Measurements from ENCODE around the gene ACAA1. TPM values are rescaled to one million over a fixed set of nuclear protein-coding genes. Genes with fewer than 3 reads are reported as not detected.

The ACAA1 gene
- total and polyA plus RNA-seq, 12 donors: 76.4 to 136 (median 117) TPM

- Histone ChIP-seq H3K36me3 (peaks cover 0 to 75% (median 50%) of the 10 kb centered on the region in 9 donors), H3K4me3 (no peak overlapping the region), H3K27ac (no peak overlapping the region), H3K4me1 (peaks cover 0 to 13% (median 4%) of the 10 kb centered on the region in 9 donors), H3K27me3 (no peaks in the 10 kb centered on the region), H3K9me3 (no peaks in the 10 kb centered on the region)
- DNase-seq (no peak), ATAC-seq (no peak)
- intact Hi-C loops (cut with DNase I): loop anchor here in 2 of 10 donors (5.0 to 10.0 kb wide), 2 partner anchors 353 to 355 kb away; no protein-coding TSS in a partner anchor
- TF ChIP-seq CTCF (IDR thresholded peaks at IDR 0.05): no peak
- 92% methylated on average over 13 of the region's 13 CpGs for WGBS, 2 donors
Measured at GRCh38 chr3:38121832-38122461, 15.0 kb downstream of the ACAA1 start.

DNA sequence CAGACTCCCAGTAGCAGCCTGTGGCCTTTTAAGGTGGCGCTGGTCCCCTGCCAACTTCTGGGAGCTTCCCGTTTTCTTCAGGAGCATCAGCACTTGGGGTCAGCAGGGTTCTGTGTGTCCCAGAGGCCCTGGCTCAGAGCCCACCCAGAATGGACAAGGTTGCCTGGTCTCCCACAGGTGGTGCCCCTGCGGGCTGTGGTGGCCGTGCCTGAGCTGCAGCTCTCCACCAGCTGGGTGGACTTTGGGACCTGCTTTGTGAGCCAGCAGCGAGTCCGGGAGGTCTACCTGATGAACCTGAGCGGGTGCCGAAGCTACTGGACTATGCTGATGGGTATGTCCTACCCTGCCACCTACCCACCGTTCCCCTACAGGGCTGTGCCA, 15.5 kb downstream of the ACAA1 start:
- intact Hi-C loops (cut with DNase I): loop anchor here in 2 of 10 donors (5.0 to 10.0 kb wide), 2 partner anchors 353 to 356 kb away; no protein-coding TSS in a partner anchor
- 84 to 86% methylated on average over 9 of the region's 9 CpGs for WGBS, 2 donors

DNA sequence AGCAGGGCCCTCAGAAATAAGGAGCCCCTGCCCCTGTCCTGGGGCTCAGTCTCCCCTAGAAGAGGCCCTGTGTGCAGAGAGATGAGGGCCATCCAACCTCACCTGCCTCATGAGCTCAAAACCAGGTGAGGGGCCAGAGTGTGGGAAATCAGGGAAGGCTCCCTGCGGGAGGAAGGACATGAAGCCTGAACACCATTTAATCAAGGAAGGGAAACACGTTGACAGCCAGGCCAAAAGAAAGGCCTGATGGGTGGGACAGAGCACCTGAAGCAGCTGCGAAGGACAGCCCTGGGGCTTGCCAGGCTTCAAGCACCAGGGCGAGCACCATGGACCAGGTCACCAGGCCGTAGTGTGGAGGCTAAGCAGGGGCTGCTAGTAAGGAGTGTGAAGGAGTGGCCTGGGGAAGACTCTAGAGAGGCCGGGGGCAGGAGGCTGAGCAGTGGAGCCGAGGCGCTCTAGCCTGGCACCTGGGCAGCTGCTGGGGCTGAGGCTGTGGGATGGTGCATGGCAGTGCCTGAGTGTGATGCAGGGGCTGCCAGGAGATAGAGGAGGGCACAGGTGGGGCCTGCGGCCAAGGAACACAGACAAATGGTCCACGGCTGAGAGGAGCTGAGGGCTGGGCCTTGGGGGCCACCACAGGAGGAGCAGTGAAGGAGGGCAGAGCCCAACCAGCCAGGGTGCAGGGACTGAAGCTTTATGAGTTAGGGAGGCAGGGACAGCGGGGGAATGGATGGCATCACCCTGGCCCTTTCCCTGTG, 16.1 kb downstream of the ACAA1 start:
- Histone ChIP-seq H3K4me1 (peaks cover 0 to 14% (median 4%) of the 10 kb centered on the region in 9 donors), H3K4me3 (no peak overlapping the region), H3K27me3 (no peaks in the 10 kb centered on the region), H3K36me3 (peaks cover 0 to 64% (median 39%) of the 10 kb centered on the region in 9 donors), H3K27ac (no peak overlapping the region), H3K9me3 (no peaks in the 10 kb centered on the region)
- ATAC-seq (no peak), DNase-seq (no peak)
- 89 to 91% methylated on average over 11 of the region's 11 CpGs for WGBS, 2 donors
- no peak for TF ChIP-seq CTCF (IDR thresholded peaks at IDR 0.05)
- intact Hi-C loops (cut with DNase I): loop anchor here in 2 of 10 donors (5.0 to 10.0 kb wide), 2 partner anchors 354 to 356 kb away; no protein-coding TSS in a partner anchor

More for the DNA sequence above, 15.5 kb downstream of the ACAA1 start:
- Histone ChIP-seq H3K4me3 (no peak overlapping the region), H3K27me3 (no peaks in the 10 kb centered on the region), H3K9me3 (no peaks in the 10 kb centered on the region), H3K36me3 (peaks cover 0 to 70% (median 45%) of the 10 kb centered on the region in 9 donors), H3K4me1 (peaks cover 0 to 14% (median 4%) of the 10 kb centered on the region in 9 donors), H3K27ac (no peak overlapping the region)
- no peak for TF ChIP-seq CTCF (IDR thresholded peaks at IDR 0.05)
- no peak for DNase-seq
- ATAC-seq: no peak

GRCh38 chr3:38119821-38120692, 16.9 kb downstream of the ACAA1 start:
- Histone ChIP-seq H3K36me3 (peaks cover 0 to 56% (median 31%) of the 10 kb centered on the region in 9 donors), H3K27me3 (no peaks in the 10 kb centered on the region), H3K4me1 (peaks cover 0 to 14% (median 4%) of the 10 kb centered on the region in 9 donors), H3K4me3 (no peak overlapping the region), H3K27ac (no peak overlapping the region), H3K9me3 (no peaks in the 10 kb centered on the region)
- WGBS, 2 donors: 89% methylated on average over 7 of the region's 7 CpGs
- ATAC-seq: no peak
- TF ChIP-seq CTCF (IDR thresholded peaks at IDR 0.05): no peak
- intact Hi-C loops (cut with DNase I): loop anchor here in 6 of 10 donors (5.0 to 10.0 kb wide), 5 partner anchors 225 to 362 kb away; partner anchors contain the start of gene XYLB (in 3 of the 6)
- no peak for DNase-seq
